GM19240 (cell line): ENCODE measurements around the gene PARD6B.
"Not testable (repeated sequence)": the region's sequence is repeated elsewhere in the genome, so short reads cannot be mapped to it uniquely, and the experiment has no call there.

Source experiments
- DNase-seq: peaks from one replicate; pipeline ENCODE4 v3.0.0; 2011; ENCODE audit warnings: low spot score; ENCODE audit not compliant: insufficient read length

The PARD6B gene

GRCh38 chr20:50774515-50774914, 43.1 kb downstream of the PARD6B start:
- DNase-seq = no peak

DNA sequence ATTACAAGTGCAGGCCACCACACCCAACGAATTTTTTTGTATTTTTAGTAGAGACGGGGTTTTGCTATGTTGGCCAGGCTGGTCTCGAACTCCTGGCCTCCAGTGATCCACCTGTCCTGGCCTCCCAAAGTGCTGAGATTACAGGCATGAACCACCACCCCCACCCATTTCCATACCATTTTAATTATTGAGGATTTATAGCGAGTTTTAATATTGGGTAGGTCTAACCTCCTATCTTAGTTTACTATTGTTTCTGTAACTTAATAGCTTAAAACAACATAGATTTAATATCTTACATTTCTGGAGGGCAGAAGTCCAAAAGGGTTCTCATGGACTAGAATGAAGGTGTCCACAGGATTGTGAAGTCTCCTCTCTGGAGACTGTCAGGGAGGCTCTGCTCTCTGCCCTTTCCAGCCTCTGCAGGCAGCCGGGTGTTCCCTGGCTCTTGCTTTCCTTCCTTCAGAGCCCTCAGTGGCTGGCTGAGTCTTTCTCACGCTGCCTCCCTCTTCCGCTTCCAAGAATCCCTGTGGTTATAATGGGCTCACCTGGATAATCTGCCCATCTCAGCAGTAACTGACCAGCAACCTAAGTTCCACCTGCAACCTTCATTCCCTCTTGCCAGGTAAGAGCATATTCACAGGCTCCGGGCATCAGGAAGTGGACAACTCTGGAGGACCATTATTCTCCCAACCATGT, 44.9 kb downstream of the PARD6B start:
- no peak for DNase-seq

DNA sequence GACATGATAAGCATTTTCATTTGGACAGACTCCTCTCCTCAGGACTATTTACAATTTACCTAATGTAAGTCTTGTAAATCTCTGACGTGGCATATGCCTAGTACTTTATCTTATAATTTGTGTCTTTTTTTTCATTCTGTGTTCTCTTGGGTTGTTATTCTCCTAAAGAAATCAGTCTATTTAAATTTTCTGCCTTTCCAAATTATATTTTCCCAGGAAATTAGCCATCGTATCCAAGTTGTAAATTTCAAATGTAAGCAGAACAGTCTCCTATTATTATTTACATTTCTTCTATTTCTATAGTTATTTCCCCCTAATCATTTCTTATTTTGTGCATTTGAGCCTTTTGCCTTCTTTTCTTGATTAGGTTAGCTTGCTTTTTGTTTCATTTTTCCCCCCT, 46.0 kb downstream of the PARD6B start:
- no peak for DNase-seq

DNA sequence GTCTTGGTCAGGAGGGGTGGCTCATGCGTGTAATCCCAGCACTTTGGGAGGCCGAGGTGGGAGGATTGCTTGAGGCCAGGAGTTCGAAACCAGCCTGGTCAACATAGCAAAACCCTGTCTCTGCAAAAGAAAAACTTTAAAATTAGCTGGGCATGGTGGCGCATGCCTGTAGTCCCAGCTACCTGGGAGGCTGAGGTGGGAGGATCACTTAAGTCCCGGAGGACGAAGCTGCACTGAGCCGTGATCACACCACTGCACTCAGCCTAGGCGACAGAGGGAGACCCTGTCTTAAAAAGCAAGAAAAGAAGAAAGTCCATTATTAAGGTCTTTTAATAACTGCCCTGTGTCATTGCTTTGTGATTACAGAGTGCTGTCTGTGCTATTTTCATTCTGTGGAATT, 47.6 kb downstream of the PARD6B start:
- not testable (repeated sequence) for DNase-seq

- no peak for DNase-seq
Measured at GRCh38 chr20:50783390-50783789, 52.0 kb downstream of the PARD6B start.

DNA sequence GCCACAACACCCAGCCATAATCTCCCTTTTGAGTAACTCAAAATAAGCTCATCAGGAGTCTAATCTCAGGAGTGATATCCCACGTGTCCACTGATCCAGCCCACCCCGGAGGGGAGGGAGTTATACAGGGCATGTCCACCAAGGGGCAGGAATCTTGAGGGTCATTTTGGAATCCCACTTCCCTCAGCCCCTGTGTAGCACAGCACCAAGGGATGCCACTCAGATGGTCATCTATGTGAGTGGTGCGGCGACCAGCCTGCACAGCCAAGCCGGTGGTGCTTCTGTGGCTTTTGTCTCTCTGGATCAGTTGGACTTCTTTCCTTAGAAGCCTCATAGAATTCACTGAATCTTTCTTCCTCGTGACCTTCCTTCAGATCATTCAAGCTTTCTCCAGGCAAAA, 52.5 kb downstream of the PARD6B start:
- DNase-seq = no peak

DNA sequence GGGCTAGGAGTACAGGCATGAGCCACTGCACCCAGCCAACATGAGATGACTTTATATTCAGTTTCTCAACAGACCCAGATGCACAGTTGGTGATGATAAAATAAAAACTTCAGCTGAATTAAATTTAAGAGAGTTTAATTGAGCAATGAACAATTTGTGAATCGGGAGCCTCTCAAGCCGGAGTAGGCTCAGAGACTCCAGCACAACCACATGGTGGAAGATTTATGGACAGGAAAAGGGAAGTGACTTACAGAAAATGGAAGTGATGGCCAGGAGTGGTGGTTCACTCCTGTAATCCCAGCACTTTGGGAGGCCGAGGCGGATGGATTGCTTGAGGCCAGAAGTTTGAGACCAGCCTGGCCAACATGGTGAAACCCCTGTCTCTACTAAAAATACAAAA, 53.1 kb downstream of the PARD6B start:
- DNase-seq = no peak

GRCh38 chr20:50786703-50787102, 55.3 kb downstream of the PARD6B start:
- DNase-seq = no peak

GRCh38 chr20:50787181-50787580, 55.8 kb downstream of the PARD6B start:
- DNase-seq = no peak

DNA sequence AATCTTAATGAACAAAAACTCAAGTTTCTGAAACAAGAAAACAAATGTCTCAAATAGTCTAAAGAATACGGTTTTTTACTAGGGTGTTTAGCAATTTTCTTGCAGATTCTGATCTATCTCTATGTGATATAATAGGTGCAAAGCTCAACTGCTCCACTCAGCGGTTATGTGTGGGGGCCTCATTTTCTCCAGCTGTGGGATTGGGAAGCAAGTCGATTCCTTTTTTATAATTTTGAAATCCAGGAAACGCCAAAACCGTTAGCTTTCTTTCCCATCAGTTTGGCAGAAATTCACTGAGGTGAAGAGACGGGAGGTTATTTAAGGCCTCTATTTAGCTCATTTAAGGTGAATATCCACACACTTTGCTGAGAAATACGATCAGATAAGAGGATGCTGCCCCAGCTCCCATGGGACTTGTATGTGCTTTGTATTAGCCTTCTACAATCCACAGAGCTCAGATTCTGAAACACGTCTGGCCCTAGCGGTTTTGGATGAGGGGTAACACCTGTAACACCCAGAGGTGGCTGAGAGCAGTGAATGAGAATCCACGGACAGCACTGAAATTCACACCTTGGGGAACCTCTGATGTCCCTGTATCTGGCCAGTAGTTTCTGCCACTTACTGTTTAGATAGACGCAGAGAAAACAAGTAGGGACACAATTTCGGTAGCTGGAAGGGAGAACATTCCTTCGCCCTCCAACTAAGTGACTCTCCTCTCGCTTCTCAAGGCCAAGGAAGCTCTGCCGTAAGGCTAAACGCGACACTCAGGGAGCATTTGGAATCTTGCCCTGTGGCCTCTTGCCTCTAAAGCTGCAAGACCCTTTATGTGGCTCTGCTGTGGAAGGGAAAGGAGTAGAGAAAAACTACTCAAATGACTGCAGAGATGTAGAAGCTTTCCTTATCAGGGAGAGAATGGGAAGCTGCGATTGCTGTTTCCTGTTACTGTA, 56.9 kb downstream of the PARD6B start:
- no peak for DNase-seq

GRCh38 chr20:50789968-50790650, 58.7 kb downstream of the PARD6B start:
- no peak for DNase-seq

DNA sequence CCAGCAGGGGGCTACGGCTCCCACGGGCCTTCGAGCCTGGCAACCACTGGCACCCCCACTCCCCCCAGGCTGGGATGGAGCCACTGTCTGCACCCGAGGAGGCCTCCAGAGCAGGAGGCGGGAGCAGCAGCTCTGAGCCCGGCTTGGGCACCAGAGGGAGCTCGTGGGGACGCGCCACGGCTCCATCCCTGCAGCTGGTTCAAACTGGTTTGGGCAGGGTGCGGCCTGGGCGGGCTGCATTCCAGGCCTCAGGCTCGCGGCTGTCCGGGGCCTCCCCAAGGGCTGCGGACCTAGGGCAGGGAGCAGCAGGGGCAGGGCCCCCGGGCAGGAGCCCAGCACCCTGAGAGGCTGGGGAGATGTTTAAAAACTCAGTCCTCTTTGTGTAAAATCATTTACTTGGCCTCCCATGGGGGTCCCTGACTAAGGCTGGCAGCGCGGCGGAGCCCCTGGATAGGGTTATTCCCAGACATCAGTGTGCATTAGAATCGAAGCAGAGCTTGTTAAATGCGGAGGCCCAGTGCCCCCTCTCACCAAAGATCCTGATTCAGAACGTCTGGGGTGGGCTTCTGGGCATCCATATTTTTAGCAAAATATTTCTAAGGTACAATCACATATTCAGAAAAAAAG, 59.4 kb downstream of the PARD6B start:
- DNase-seq = peak; percentile 84

GRCh38 chr20:50792708-50793574, 61.6 kb downstream of the PARD6B start:
- no peak for DNase-seq

DNA sequence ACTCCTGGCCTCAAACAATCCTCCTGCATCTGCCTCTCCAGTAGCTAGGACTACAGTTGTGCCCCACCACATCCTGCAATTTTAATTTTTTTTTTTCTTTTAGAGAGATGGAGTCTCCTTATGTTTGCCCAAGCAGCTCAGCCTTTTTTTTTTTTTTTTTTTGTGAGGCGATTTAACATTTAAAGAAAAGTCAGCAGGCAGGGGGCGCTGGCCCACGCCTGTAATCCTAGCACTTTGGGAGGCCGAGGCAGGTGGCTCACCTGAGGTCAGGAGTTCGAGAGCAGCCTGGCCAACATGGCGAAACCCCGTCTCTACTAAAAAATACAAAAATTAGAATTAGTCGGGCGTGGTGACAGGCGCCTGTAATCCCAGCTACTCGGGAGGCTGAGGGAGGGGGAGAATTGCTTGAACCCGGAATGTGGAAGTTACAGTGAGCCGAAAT, 62.2 kb downstream of the PARD6B start:
- not testable (repeated sequence) for DNase-seq

GRCh38 chr20:50794181-50794845, 62.9 kb downstream of the PARD6B start:
- DNase-seq = no peak

DNA sequence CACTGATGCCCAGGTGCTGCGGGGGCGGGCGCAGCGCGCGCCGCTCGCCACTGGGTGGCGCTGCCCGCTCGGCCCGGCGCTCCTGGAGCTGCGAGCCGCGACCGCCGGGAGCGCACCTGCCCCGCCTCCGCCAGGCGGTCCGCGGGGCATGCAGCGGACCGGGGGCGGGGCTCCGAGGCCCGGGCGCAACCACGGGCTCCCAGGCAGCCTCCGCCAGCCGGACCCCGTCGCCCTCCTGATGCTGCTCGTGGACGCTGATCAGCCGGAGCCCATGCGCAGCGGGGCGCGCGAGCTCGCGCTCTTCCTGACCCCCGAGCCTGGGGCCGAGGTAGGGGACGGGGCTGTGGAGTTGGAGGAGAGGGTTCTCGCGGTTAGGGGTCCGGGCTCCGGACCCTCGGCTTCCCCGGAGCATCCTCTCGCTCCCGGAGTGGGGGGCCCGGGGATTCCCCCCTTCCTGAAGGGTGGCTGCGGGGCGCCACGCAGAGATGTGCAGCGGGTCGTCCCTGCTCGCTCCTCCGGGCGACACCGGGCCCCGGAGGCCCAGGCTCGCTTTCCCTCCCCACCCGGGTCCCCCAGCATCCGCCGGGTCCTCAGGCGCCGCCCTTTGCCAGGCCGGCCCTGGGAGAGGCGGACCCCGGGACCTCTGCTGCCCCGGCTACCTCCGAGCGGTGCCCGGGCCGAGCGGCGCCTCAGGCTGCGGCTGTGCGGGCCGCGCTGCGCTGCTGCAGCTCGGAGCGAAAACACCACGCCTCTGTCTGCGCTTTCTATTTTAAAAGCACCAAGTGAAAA, 63.7 kb downstream of the PARD6B start, which contains the start of gene BCAS4:
TSS of gene BCAS4 (plus strand) at position 216 of the 789 bp plus-strand sequence. CDS start at position 239, 23 bp downstream.
- DNase-seq = no peak

DNA sequence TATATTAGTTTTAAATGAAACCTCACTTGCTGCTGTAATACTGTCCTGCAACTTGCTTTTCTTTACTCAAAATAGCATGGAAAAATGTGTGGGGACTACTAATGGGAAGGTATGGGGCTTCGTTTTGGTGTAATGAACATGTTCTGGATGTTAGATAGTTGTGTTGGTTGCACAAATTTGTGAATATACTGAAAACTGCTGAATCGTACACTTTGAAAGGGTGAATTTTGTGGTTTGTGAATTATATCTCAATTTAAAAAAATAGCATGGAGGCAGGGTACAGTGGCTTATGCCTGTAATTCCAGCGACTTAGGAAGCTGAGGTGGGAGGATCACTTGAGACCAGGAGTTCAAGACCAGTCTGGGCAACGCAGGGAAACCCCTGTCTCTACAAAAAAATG, 65.8 kb downstream of the PARD6B start:
- no peak for DNase-seq

DNA sequence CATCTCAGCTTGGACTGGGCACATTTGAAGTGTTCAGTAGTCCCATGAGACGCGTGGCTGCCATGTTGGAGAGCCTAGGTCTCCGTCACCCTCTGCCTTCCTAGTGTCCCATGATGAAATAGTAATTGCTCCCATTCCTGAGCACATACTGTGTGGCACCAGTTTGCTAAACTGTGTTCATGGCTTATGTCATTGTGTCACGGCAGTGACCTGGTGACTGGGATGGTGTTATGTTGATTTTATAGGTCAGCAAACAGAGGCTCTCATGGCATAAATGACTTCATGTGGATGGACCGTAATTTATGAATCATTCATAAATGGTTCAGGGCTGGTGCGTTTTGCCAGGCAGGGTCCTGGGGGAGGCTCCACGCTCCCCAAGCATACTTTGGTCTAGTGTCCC, 67.3 kb downstream of the PARD6B start:
- DNase-seq = no peak
